Activated CD4-positive, alpha-beta T cell treated with anti-CD3 and anti-CD28 coated beads for 1 hour (primary cell): ENCODE measurements around the gene UBE4A.

Experiments used
- DNase-seq: peaks from one replicate; pipeline ENCODE4 v3.0.0-alpha.2; 2020

UBE4A gene

GRCh38 chr11:118359295-118359958 is at the start of gene UBE4A:
TSS of gene UBE4A (plus strand) at chr11:118359600. CDS start at chr11:118365081, 5,481 bp downstream.
- peak; percentile 98 for DNase-seq

GRCh38 chr11:118310271-118310670 is 49.1 kb upstream of the UBE4A start:
- DNase-seq = no peak

- DNase-seq = no peak
Observed at GRCh38 chr11:118310781-118311485, 48.5 kb upstream of the UBE4A start.

GRCh38 chr11:118311518-118311917 is 47.9 kb upstream of the UBE4A start:
- no peak for DNase-seq

- DNase-seq = no peak
Observed at GRCh38 chr11:118312328-118312727, 47.1 kb upstream of the UBE4A start.

GRCh38 chr11:118313242-118313641 is 46.2 kb upstream of the UBE4A start:
- no peak for DNase-seq

- no peak for DNase-seq
Observed at GRCh38 chr11:118314988-118315411, 44.4 kb upstream of the UBE4A start.

GRCh38 chr11:118318124-118318523 is 41.3 kb upstream of the UBE4A start:
- DNase-seq = no peak

- no peak for DNase-seq
Observed at GRCh38 chr11:118318581-118319336, 40.6 kb upstream of the UBE4A start.

- no peak for DNase-seq
Observed at GRCh38 chr11:118319337-118319707, 40.1 kb upstream of the UBE4A start.

- DNase-seq = no peak
Observed at GRCh38 chr11:118320515-118320914, 38.9 kb upstream of the UBE4A start.

GRCh38 chr11:118321386-118322082 is 37.9 kb upstream of the UBE4A start:
- no peak for DNase-seq

GRCh38 chr11:118322721-118323120 is 36.7 kb upstream of the UBE4A start:
- no peak for DNase-seq

GRCh38 chr11:118325283-118325682 is 34.1 kb upstream of the UBE4A start:
- no peak for DNase-seq

GRCh38 chr11:118328745-118329144 is 30.7 kb upstream of the UBE4A start:
- no peak for DNase-seq

- no peak for DNase-seq
Observed at GRCh38 chr11:118334745-118335144, 24.7 kb upstream of the UBE4A start.

GRCh38 chr11:118338637-118339061 is 20.8 kb upstream of the UBE4A start:
- DNase-seq = peak; percentile 85

GRCh38 chr11:118339281-118339961 is 20.0 kb upstream of the UBE4A start:
- no peak for DNase-seq

- no peak for DNase-seq
Observed at GRCh38 chr11:118340449-118340848, 19.0 kb upstream of the UBE4A start.

GRCh38 chr11:118341261-118341660 is 18.1 kb upstream of the UBE4A start:
- no peak for DNase-seq

GRCh38 chr11:118341815-118342489 is 17.4 kb upstream of the UBE4A start:
- no peak for DNase-seq
